GM21576 (cell line): Measurements from ENCODE around the gene PARVG.

ENCODE experiments used
- ATAC-seq: cut with Tn5 transposase; IDR thresholded peaks from one replicate; pipeline ENCODE4 v1.9.1; 2021; ENCODE audit warnings: mild to moderate bottlenecking, moderate library complexity; ENCODE audit not compliant: unreplicated experiment

Gene PARVG, protein sequence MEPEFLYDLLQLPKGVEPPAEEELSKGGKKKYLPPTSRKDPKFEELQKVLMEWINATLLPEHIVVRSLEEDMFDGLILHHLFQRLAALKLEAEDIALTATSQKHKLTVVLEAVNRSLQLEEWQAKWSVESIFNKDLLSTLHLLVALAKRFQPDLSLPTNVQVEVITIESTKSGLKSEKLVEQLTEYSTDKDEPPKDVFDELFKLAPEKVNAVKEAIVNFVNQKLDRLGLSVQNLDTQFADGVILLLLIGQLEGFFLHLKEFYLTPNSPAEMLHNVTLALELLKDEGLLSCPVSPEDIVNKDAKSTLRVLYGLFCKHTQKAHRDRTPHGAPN

GRCh38 chr22:44180706-44181032 lies at the start of gene PARVG:
TSS of gene PARVG (plus strand) at chr22:44180925. CDS start at chr22:44183330, 2,405 bp downstream.
- ATAC-seq, result no peak

DNA sequence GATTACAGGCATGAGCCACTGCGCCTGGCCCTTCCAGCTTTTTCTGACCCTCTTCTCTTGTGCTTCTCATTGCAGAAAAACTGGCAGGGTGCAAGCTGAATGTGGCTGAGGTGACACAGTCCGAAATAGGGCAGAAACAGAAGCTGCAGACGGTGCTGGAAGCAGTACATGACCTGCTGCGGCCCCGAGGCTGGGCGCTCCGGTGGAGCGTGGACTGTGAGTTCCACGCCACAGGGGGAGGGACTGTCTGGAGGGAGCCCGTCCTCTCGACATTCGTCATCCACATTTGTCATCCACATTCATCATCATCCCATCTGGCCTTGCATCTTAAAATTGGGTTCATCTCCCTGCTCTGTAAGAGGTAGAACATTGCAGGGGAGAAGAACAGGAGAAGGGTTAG lies 49.3 kb upstream of the PARVG start:
- no peak for ATAC-seq

GRCh38 chr22:44131989-44132685 lies 48.6 kb upstream of the PARVG start:
- no peak for ATAC-seq

DNA sequence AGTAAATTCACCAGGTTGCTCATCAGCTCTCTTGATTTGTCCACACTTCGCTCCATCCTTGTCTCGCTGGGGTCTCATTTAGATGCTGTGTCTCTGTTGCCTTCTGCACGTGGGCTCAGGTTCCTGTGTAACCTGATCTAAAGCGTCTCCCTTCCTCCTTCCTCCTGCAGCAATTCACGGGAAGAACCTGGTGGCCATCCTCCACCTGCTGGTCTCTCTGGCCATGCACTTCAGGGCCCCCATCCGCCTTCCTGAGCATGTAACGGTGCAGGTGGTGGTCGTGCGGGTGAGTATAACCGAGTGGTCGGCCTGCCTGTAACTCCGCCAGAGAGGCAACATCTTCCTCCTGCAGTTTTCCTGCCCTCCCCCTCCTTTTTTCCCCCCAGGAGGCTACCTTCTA lies 48.0 kb upstream of the PARVG start:
- ATAC-seq, result no peak

DNA sequence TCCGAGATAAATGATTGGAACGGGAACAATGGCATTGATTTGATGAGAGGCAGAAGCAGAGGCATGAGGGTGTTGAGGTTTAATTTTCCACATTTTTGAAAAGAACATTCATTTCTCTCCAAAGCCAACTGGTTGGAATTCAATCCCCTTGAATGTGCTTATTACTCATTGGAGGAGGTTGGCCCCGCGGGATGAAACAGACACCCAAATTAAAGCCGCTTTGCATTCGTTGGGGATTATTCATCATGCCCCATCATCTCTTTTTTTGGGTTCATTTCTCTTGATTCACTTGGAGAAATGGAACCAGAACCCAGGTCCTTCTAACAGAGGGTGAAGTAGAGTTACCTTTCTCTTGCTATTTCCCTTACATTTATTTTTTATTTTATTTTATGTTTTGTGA lies 47.6 kb upstream of the PARVG start:
- no peak for ATAC-seq

- no peak for ATAC-seq
Observed at GRCh38 chr22:44133901-44134571, 46.7 kb upstream of the PARVG start.

DNA sequence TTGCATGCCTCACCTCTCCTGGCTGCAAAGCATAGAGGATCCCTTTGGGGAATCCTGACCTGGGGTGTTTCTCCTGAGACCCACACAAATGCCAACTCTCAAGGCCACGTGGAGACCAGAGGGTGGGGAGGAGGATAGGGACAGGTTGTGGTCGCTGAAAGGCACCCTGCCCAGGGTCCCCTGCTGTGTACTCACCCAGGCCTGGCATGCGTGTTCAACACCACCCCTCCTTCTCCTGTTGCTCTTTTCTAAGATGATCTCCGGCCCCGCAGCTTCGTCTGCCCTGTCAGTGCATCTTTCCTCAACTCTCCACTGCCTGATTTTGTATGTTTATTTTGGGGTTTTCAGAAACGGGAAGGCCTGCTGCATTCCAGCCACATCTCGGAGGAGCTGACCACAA lies 44.6 kb upstream of the PARVG start:
- ATAC-seq, result no peak

DNA sequence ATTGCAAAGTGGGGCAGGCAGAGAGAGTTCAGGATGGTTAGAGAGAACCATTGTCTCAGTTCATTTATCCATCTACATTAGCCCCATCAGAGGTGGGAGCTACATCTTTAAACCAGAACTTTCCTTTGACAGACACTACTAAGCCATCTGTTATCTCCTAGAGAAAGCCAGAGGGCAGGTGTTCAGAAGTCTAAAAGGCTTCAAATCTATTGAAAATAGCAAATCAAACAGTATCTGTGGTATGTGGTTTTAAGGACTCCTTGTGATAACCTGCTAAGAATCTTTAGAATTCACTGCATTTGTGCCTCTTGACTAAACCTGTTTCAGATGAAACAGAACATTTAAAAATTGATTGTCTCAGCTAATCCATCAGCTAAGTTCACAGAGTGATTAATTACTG lies 43.9 kb upstream of the PARVG start:
- ATAC-seq, result no peak

DNA sequence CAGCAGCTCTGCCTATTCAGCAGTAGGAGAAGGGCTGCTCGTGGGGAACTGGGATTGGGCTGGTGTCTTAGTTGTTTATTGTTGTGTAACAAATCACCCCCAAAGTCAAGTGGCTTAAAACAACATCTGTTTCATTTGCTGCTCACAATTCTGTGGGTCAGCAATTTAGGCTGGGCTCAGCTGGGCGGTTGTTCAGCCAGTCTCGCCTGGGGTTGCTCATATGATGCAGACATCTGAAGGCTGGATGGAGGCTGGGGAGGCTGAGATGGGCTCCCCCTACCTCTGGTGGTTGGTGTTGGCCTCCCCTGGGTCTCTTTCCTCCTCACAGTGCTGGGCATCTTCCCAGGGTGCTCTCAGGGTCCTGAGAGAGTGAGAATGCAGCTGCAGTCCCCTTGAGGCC lies 43.3 kb upstream of the PARVG start:
- no peak for ATAC-seq

- ATAC-seq, result no peak
Observed at GRCh38 chr22:44139773-44140172, 41.0 kb upstream of the PARVG start.

DNA sequence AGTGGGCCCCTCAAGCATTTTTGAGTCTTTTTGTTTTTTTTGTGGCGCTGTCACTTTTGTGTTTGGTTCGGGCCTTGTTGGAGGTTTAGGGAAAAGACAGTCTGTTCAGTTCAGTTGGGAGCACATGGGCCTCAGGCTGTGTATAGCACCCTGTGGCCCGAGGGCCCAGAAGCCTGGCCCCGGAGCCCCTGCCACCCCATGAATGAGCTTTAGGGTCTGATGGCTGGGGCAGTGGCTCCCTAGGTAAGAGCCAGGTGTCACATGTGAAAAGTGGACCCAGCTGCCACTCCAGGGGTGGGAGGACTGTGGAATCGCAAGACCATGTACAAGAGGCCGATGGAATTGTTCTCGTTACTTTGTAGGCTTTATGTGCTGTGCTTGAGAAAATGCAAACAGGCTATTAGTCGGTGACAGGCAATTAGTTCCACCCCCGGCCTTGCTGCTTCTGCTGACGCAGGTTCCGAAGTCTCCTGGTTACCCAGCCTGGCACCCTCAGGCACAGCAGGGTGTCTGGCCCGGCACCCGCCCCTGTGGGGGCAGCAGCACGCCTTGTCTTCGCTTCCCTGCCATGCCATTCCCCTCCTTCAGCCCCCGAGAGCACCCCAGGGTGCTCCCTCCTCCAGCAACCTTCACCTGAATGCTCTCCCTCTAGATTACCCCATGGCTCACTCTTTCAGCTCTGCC lies 38.2 kb upstream of the PARVG start:
- no peak for ATAC-seq

- no peak for ATAC-seq
Observed at GRCh38 chr22:44143105-44143474, 37.6 kb upstream of the PARVG start.

DNA sequence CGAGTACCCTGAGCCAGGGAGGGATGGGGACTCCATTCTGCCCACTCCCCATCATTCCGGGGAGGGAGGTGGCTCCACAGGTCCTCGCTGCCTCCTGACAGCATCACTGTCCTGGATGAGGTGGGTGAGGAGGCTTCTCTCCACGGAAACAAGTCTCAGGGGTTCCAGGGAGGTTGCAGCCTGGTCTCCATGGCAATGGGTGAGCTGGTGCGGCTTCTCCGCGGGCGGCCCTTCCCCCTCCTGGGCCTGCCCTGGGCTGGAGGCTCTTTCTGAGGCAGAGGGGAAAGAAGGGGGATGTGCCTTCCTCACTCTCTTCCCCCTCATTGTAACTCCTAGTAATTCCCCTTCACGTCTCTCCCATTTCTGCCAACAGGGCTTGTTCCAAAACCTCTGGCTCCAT lies 37.1 kb upstream of the PARVG start:
- no peak for ATAC-seq

DNA sequence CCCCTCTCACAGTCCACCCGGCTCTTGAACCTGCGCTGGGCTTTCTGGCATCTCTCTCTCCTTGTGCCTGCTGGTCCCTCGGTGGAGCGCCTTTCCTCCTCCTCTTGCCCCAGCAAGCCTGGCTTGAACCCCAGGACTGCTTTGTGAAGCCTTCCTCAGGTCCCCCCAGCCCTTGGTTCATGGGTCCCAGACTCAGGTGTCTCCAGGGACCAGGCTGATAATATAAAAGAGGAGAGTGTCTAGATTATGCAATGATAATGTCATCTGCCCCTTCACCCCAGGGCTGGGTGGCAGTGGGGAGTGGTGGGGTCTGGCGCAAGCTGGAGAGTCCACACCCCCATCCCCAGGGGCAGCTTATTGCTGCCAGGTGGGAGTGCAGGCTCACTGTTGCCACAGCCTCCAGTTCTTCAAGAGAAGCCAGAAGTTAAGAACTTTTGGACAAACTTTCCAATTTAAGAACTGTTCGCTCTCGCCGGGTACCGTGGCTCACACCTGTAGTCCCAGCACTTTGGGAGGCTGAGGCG lies 36.6 kb upstream of the PARVG start:
- no peak for ATAC-seq

DNA sequence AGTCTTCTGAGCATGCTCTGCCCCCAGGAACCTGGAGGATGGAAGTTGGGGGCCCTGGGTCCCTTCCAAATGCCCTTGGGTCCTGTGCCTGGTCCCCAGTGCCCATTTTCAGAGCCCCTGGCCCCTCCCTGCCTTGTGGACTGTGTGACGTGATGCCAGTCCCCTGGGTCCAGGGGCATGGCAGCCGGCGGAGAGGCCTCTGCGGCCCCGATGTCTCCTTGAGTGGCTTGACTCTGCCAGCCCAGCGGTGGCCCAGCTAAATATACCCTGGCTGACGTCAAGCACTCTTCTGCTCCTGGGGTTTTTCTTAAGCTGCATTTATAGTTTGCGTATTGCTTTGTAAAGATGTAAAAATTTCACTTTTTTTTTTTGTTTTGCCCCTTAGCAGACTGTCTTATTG lies 35.2 kb upstream of the PARVG start:
- no peak for ATAC-seq

DNA sequence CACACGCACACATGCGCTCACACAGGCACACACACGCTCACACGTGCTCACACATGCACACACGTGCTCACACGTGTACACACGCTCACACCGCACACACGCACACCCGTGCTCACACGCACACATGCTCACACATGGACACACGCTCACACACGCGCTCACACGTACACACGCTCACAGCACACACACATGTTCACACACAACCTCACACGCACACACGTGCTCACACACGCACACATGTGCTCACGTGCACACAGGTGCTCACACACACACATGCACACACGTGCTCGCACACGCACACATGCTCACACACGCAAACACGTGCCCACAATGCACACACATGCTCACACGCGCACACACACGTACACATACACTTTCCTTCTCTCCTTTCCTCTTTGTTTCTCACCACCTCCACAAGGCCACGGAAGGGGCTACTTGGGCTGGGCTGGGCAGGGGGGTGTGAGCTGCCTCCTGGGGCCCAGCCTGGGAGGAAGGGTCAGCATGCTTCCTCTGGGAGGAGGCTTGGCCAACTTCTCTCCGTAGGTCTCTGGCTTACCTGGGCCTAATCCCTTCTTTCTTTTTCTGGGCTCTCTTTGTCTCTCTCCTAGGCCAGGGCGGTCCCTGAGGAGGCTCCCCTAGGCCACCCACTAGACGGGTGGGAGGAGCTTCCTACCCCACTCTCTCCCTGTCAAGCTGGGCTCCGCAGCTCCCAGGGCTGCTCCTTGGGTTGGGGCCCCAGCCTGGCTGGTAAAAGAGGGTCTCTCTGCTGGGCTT lies 34.5 kb upstream of the PARVG start:
- no peak for ATAC-seq

DNA sequence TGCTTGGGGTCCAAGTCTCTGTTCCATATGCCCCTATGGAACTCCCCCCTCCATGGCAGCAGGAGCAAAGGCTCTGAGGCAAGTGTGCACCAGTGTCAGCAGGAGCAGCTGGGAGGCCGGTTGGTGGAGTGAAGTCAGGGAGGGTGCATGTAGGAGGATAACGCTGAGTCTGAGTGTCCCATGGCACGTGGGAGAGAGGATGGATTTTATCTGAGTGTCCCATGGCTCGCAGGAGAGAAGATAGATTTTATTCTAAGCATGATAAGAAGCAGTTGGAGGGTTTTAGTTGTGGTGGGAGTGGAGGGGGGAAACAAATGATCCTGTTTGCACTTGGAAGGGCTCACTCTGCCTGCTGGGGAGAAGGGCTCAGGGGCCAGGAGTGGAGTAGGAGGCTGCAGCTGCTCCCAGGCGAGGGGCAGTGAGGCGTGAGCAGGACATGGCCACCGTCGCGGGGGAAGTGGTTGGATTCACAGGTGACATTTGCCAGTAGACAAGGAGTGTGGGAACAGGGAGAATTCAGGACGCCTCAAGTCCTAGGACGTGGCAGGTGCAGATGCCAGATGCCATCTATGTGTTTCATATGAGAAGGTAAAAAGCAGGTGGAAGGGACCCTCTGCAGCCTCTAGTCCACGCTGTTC lies 33.6 kb upstream of the PARVG start:
- ATAC-seq, result no peak

DNA sequence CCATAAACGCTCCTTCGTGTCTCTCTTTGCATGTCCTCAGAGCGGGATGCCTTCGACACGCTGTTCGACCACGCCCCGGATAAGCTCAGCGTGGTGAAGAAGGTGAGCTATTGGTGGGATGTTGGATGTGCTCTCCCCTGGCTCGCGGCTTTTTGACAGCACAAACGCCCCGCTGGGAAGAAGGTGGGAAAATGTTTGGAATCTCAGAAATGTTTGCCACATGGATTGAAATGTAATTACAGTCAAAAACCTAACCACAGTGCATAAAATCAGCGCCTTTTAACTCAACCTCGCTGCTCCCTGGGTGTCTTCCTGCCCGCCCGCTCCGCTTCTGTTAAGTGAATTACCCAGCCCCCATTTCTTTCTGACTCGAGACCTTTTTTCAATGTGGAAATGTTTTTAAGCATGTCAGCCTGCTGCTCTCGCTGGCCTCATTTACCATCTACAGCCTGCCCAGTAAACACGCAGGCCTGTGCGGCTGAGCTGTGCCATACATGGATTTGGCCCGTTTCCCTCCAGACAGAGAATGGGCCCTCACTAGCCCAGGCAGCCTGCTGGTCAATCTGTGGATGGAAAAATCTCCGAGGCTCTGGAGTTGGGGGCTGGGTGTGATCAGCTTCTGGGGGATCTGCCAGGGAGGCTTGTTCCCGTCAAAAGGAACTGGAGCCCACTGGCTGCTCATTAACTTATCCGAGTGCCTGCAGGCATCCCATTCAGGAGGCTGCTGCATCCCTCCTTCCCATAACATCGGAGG lies 32.7 kb upstream of the PARVG start:
- ATAC-seq, result no peak

DNA sequence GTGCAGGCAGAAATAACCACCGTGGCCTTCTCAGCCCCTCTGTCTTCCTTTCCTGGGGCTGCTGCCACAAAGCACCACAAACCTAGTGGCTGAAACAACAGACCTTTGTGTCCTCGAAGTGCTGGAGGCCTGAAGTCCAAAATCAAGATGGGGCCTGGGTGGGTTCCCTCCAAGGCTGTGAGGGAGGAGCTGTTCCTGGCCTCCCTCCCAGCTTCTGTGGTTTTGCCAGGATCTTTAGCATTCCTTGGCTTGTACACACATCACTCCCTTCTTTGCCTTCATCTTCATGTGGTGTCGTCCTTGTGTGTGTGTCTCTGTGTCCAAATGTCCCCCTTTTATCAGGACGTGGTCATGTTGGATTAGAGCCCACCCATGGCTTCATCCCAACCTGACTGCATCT lies 29.0 kb upstream of the PARVG start:
- no peak for ATAC-seq

DNA sequence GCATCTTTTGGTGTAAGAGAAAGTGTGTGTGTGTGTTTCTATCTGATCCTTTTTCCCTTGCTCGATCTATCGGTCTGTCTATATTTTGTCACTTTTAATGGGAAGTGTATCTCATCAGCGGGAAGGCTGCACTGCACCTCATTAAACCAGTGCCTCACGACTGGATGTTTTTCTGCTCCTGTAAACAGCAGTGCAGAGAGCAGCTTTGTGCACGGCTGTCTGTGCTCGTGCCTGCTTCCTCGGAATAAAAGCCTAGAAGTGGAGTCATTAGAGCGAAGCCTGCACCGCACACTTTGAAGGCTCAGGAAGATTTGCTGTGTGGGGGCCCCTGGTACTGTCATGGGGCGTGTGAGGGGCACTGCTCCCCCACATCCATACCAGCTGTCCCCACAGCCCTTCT lies 27.0 kb upstream of the PARVG start:
- no peak for ATAC-seq
